ENCODE results near the gene HDAC4.

HDAC4 gene

DNA sequence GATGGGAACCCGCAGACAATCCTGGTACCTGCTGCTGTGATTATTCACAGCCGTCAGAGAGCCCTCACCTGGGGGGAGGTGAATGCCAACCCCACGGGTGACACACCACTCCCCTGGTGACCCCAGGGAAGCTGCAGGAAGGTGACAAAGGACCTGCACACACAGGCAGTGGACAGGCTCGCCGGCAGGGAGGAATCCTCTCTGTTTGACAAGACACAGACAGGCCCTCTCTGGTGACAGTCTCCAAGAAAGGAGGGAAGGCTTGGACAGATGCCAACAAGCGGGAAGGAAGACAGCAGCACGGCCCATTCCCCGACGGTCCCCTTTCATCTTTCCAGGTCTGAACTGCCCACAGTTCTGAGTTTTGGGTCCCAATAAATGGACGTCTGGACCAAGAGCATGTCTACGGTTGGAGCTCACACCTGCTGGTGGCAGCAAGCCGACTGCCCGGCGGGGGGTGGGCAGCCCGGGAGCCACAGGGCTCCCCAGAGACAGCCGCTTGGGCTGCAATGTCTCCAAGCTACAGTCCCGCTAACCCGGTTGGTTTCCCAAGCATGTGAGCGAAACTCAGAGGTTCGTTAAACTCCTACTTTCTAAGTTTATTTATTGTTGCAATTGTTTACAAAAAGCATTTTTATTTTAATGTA, 31.8 kb downstream of the HDAC4 start:
- no peak for DNase-seq (ENCODE audit: low read depth)

DNA sequence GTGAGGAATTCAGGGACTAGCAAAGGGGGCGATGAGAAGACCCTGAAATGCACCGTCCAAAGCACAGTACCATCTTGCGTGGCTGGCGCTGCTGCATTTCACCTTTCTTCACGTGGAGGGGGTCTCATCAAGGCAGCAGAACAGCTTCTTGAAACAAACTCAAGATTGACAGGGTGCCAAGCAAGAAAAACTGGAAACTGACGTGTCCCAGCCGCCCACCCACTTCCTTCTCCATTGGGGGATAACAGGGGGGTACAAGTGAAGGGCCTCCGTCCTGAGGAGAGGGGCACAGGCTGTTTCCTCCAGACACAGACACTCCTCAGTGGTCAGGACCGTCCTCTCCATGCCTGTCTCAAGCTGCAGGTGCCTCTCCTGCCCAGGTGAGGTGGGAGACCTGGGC, 32.5 kb downstream of the HDAC4 start:
- no peak for DNase-seq (ENCODE audit: low read depth)

DNA sequence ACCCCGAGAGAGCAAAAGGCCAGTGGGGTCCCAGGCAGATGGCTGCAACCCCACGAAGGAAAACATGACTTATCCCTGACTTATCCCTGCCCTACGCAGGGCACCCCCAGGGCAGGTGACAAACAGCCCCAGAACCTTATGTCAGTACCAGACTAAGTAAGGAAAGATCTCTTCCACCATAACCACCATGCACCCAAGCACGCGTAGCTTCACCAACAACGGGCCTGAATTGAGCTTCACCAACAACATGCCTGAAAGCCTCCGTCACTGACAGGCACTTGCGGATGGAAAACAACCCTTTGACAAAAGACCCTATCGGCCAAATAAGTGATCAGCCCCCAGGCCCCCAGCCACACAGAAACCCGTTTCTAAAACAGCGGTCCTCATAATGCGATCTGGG, 34.1 kb downstream of the HDAC4 start:
- DNase-seq (ENCODE audit: low read depth), result no peak

GRCh38 chr2:239365782-239366435, 34.9 kb downstream of the HDAC4 start:
- no peak for DNase-seq (ENCODE audit: low read depth)

DNA sequence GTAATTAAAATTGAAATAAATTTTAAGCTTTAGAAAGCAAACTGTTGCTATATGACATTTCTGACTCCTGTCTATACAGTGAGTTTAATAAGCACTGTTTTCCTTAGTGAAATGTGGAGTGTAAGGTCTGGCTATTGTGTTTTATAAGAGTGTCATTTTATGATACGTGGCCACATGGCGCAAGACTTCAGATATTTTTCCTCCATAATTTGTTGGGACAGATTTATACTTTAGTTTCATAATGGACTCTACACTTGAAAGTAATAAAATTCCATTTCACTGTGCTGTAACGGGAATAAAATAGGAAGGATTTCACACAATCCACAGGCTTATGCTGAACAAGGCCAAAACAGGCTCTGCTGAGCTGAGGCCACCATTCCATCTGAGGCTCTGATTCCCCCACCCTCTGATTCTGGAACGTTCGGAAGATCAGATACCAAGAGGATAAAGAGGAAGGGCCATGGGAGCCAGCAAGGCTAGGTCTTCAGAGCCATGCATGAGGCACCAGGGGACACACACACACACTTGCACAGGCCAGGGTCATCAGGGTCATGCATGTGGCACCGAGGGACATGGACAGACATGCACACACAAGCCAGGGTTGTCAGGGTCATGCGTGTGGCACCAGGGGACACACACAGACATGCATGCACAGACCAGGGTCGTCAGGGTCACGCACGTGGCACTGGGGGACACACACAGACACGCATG, 35.6 kb downstream of the HDAC4 start:
- DNase-seq (ENCODE audit: low read depth), result no peak

DNA sequence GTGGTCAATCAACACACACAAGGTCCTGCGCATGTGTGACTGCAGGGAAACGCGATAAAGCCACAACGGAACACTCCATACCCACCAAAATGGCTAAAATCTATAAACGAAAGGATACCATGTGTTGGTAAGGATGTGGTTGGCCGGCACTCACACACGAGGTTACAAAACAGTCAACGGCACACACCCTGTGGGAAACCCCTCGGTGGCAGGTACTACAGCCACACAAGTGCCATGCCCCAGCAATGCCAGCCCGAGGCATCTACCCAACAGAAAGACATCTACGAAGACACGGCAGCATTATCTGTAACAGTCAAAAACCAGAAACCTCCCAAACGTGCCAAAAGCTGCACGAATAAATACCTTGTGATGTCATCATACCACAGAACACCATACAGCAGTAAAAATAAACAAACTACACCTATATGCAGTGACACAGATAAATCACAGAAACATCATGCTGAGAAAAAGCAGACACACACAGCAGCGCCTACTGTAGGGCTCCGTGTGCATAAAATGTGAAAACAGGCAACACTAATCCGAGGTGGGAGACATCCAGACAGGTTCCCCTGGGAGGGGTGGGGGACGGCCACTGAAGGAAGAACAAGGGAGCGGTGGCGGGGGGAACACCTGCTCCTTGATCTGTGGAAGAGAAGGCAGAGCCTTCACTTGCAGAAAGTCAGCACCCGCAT, 36.7 kb downstream of the HDAC4 start:
- DNase-seq (ENCODE audit: low read depth), result no peak

DNA sequence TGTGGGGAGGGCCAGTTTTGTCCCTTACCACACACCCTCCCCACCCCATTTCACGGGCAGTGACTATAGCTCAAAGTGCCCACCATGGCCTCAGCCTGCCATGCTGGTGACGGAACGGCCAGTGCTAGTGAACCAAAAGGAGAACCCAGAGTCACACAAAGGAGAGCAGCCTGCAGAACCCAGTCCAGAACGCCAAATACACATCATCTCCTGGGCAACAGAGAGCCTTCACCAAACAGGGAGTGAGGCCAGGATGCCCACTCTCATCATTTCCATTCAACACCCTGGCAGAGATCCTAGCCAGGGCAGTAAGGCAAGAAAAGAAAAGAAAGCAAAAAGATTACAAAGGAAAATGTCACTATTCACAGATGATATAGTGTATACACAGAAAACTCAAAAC, 38.3 kb downstream of the HDAC4 start:
- DNase-seq (ENCODE audit: low read depth), result no peak

GRCh38 chr2:239361311-239361642, 39.5 kb downstream of the HDAC4 start:
- DNase-seq (ENCODE audit: low read depth), result no peak

- no peak for DNase-seq (ENCODE audit: low read depth)
Observed at GRCh38 chr2:239360421-239361310, 40.2 kb downstream of the HDAC4 start.

DNA sequence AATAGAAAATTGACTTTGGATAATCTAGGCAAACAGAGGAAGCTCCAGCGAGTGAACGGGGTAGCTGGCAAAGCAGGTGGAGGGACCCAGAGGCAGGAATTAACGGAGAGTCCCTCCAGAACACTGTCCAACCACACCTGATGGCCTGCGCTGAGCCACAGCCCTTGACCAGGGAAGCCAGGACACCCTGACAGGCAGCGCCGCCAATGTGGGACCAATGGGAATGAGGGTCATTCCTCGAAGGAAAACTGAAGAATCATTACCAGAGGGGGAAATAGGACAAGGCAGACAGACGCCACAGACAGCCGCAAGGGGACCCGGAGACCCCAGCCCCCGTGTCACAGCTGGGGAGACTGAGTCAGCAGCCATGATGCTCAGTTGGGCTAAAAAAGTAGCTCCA, 40.8 kb downstream of the HDAC4 start:
- DNase-seq (ENCODE audit: low read depth), result no peak

DNA sequence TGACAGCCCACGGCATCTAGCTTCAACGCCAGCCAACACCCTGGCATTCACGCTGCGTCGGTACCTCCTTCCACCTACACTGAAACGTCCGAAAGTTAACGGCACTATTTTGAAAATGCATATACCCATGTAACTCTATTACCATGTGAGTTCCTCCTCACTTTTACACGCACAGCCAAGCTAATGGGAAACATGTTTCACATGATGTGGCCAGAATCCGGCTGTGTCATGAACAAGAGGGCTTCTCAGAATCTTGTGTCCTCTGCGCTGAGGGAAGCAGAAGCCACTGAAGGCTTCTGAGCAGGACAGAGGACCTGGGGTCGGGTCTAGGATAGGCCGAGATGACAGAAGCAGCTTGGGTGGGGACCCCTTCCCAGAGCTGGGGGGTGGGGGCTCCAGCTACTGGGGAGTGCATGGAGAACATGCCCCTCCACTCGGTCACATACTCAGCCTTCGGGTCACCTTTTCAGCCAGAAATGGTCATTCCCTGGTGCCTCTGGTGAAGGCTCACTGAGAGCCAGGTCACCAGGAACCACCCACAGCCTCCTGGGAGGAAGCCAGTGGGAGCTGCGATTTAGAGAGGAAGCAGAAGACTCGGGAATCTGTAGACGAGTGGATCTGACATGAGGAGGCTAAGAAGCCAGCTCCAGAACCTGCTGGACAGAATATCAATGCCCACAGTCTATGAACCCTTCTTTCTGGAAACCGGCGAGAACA, 41.5 kb downstream of the HDAC4 start:
- DNase-seq (ENCODE audit: low read depth), result no peak

DNA sequence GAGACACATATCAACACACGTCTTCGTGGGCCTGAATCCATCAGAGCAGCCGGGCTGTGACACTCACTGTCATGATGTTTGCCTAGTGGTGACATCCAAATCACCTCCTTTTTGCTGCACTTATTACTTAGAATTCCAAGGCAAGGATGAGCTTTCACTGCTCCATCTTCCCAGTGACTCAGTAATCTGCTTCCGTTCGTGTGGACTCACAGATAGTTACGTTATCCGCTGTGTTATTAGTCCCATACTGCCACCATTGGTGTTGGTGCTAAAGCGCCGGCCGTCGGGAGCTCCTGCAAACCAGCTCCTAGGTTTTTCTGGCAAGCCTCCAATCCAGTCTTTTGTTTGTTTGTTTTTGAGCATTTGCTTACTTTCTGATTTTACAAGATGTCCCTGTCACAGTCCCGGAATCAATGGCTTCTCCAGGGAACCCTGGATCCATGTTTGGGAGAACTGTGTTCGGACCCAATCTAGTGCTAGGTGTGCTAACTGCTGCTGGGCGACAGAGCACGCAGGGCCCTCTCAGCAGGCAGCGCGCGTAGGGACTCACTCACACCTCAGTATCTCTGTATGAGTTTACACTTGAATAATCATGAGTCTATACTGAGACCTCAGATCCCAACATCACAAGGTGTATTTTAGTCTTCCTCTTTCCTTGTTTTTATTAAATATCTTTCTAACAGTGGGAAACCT, 42.6 kb downstream of the HDAC4 start:
- no peak for DNase-seq (ENCODE audit: low read depth)

DNA sequence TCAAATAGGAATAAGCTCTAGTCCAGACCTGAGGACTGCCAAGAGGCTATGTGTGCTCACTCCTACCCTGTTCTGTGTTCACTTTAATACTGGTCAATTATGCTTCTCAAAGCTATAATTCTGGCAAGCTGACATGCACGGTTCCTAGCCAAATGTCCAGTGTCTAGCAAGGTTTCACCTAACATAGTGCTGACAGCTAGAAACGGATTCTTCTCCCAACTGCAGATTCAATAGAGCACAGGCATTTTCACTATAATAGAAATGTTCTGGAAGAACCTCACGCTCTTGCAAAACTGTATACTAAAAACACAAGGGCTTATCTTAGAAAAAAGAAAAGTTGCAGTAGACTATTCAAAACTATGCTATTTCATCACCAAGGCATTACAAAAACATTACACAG, 45.1 kb downstream of the HDAC4 start:
- no peak for DNase-seq (ENCODE audit: low read depth)

DNA sequence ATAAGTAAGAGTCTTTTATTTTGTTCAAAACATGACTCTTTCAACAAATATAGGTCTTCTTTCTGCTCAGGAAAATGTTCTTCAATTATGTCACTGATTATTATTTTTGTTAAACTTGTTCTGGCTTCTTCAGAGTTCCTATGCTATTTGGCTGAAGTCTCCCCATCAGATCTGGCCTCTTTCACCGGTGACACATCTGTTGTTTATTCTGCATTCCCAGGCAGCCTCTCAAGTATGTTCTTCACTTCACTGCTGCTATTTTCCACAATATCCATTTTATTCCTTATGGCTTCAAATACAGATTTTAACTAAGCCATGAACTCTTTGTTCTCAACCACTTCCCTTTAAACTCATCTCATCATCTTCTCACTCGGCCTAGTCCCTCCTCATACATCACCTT, 45.7 kb downstream of the HDAC4 start:
- no peak for DNase-seq (ENCODE audit: low read depth)

DNA sequence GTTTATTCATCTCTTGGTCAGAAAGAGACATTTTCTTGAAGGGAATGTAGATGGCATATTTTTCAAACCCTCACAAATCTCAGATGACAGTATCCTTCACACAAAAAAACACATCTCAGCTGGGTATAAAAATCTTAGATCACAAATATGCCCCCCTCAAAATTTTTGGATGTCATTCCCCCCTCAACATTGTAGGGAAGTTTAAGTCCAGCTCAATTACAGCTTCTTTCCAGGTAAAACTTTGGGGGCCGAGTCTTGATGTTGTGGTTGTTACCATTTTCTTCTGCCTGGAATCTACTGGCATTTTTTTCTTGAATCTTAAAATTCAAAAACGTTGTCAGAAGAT, 46.1 kb downstream of the HDAC4 start:
- no peak for DNase-seq (ENCODE audit: low read depth)

DNA sequence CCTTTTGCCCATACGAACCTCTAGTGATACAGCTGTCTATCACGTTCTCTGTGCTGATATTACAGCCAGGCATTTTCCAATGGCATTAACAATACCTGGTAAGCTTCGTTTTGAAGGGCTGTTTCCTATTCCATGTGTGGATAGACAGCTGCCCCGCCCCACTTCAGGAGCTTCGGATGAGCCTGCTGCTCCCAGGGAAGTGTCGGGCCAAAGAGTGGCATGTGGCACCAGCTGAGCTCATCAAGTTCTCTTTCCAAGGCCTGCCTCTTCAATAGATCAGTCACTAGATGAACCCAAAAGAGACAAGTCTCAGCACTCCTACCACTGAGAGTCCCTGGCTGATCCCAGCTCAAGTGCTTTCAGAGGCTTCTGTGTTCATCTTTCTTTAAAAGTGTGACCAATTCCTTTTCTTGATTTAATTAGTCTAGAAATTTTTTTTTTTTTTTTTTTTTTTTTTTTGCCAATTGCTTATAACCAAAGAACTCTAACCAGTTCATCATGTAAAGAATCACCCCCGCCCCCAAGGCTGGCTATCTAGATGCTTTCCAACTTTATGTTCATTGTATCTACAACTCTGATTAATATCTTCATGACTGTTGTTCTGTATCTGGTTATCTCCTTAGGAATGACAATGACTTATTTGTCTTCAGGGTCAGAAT, 46.6 kb downstream of the HDAC4 start:
- DNase-seq (ENCODE audit: low read depth), result no peak

DNA sequence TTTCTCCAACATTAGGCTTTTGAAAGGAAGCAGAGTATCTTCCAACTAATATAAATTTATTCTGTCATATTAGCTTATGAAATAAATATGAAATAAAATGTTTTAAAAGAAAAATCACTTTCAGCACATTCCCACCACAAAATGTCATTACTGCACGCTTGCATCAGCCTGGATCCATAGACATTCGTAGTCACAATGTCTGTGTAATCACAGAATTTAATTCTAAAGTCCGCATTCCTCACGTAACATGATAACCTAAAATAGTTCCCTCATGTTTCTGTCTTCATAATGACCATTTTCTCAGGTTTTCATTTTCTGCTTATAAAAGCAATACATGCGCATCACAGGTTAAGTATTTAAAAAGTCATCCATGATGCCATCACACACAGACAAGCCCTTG, 47.1 kb downstream of the HDAC4 start:
- no peak for DNase-seq (ENCODE audit: low read depth)

DNA sequence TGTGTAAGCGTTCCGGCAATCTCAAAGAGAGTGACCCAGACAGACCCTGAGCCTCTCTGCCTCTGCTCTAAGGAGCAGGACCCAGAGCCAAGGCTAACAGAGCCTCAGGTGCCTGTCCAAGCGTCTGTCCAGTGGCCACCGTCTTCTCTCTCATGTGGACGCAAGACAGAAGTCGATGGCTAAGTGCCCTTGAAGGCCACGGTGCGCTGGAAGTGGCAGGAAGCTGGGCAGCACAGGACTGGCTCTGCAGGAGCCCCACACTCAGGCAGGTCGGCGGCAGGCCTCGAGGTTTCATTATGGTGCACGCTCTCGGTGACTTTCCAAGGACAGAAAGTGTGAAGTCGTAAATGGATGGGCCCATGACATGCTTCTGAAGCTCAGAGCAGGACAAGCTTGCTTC, 49.1 kb downstream of the HDAC4 start:
- DNase-seq (ENCODE audit: low read depth), result no peak

DNA sequence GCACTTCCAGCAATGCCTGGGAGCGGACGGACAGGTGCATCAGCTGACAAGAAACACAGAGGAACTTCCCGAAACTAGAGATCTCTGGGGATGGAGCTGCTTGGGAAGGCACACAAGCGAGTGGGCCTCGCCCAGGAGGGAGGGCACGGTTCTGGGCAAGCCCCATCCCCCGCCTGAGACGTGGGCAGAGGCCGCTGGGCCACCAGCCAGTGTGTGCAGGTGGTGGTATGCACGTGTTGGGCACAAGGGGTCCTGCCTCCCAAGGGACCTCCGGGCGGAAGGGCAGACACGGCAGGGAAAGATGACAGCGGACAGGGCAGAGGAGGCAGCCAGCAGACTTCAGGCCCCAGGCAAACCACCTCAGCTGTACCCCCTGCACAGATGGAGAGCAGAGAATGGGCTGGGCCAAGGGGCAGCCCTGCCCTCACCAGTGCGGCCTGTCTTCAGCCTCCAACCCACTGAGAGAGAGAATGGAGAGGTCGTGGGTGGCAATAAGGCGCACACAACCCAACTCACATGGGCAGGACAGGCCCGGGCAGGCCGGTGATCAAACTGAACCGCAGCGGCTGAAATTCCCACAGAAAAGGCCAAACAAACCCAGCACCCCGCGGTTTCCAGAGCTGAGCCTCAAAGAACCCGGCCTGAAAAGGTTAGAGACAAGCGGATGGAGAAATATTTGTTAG, 51.2 kb downstream of the HDAC4 start:
- DNase-seq (ENCODE audit: low read depth), result no peak
